ENCODE data around the gene GPR18. TPM values are rescaled to one million over a fixed set of nuclear protein-coding genes. Genes with fewer than 3 reads are reported as not detected.

Gene GPR18
- total and polyA plus RNA-seq, 3 donors from 2014 or later = 8.5 to 18.0 (median 16.6) TPM

DNA sequence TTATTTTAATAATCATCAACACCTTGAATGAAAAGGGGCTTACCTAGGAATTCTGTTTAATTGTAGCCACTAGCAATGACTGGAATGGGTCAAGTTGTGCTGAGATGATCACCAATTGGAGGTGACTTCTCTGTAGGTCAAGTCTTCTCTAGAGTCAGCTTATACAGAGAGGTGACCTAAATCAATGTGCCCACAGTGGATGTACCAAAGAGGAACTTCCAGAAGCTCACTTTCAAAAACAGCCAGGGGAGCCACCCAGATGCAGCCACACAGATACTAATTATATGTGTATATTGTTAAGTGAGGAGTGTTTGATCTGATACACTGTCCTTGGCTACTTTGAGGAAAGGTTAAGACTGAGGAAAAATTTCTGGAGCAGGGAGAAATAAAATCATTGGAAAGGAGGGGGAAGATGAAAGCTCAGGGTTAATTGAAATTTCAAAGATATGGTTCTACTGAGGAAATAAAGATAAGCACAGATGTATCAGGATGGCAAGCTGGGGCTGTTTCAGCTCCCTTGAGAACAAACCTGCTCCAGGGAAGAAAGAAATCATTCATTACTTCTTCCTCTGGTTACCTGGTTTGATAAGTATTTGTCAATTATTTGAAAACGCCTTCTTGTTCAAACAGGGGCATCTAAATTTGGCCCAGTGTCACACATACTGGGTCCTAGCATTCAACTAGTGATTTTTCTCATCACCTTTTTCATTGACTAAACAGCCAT lies 43.9 kb upstream of the GPR18 start:
- H3K27me3 ChIP-seq = no peaks in the 10 kb centered on the region
- H3K36me3 ChIP-seq (ENCODE audit: low read depth, missing control alignments) = no peaks in the 10 kb centered on the region
- H3K4me1 ChIP-seq = no peaks in the 10 kb centered on the region
- WGBS, 2 donors = 90 to 94% methylated on average over 1 of the region's 1 CpG
- TF ChIP-seq, protein P1, sequence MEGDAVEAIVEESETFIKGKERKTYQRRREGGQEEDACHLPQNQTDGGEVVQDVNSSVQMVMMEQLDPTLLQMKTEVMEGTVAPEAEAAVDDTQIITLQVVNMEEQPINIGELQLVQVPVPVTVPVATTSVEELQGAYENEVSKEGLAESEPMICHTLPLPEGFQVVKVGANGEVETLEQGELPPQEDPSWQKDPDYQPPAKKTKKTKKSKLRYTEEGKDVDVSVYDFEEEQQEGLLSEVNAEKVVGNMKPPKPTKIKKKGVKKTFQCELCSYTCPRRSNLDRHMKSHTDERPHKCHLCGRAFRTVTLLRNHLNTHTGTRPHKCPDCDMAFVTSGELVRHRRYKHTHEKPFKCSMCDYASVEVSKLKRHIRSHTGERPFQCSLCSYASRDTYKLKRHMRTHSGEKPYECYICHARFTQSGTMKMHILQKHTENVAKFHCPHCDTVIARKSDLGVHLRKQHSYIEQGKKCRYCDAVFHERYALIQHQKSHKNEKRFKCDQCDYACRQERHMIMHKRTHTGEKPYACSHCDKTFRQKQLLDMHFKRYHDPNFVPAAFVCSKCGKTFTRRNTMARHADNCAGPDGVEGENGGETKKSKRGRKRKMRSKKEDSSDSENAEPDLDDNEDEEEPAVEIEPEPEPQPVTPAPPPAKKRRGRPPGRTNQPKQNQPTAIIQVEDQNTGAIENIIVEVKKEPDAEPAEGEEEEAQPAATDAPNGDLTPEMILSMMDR (IDR thresholded peaks at IDR 0.05) = no peak
- TF ChIP-seq POLR2A (IDR thresholded peaks at IDR 0.05) = no peak
- H3K27ac ChIP-seq = no peak overlapping the region
- H3K9me3 ChIP-seq = no peaks in the 10 kb centered on the region
- no peak for DNase-seq
- intact Hi-C loops (cut with DNase I; ENCODE audit: low total_unique reads) = no loop called here
- H3K4me3 ChIP-seq = no peak overlapping the region

DNA sequence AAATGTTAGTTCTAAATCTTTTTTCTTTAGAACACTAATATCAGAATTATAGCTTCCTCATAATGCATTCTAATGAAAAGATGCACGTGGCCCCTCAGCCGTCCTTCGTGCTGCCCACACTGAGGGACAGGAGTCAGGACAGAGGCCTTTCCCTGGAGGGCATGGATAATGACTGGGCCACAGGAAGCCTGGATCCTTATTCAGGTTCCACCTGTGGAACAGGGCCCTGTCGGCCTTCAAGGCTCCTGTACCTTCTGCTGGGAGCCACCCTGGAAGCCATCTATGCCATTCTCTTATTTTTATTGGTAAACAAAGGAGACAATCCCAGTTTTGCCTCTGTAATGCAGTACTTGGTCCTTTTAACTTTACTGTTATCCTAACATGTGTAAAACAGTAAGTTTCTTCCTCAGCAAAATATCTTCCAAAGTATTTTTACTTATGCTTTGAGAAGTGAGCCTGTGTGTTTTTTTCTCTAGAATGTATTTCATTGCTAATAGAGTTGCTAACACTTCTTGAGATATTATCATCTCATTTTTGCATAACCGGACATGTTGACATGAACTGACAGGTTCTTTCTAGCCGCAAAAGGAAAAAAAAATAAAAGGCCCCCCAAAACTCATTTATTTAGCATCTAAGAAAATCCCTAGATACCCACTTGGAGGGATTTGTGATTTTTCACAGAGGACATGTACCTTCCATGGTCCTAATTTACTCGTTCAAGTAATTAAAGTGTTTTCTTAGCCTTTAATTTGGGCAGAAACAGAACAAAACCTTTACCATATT lies 43.1 kb upstream of the GPR18 start:
- no peak for DNase-seq
- no peaks in the 10 kb centered on the region for H3K4me1 ChIP-seq
- no peaks in the 10 kb centered on the region for H3K36me3 ChIP-seq (ENCODE audit: low read depth, missing control alignments)
- no peaks in the 10 kb centered on the region for H3K9me3 ChIP-seq
- intact Hi-C loops (cut with DNase I; ENCODE audit: low total_unique reads) = no loop called here
- no peaks in the 10 kb centered on the region for H3K27me3 ChIP-seq
- TF ChIP-seq, protein P1 (IDR thresholded peaks at IDR 0.05) = no peak
- no peak for TF ChIP-seq POLR2A (IDR thresholded peaks at IDR 0.05)
- H3K4me3 ChIP-seq = no peak overlapping the region
- WGBS, 2 donors = 88 to 89% methylated on average over 7 of the region's 7 CpGs
- H3K27ac ChIP-seq = no peak overlapping the region

DNA sequence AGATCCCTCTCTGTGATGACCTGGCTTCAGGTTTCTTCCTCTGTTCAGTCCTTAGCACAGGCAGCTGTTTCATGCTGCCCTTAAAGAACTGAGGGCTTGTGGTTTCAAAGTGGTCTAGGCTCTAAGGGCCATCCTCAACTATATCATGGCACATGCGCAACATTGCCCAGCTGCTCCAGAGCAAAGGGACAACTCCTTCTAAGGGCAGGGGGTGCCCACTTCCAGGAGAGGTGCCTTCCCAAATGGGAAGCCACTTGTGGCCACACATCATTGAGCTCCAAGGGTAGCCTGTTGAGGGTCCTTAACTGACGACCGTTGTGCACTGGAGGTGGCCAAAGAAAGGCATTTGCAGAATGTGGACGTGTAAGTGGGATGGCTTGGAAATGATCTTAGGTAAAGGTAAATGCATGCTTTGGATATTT lies 41.8 kb upstream of the GPR18 start:
- H3K4me3 ChIP-seq = no peak overlapping the region
- DNase-seq = no peak
- no peak overlapping the region for H3K27ac ChIP-seq
- H3K4me1 ChIP-seq = no peaks in the 10 kb centered on the region
- no peaks in the 10 kb centered on the region for H3K27me3 ChIP-seq
- 96 to 98% methylated on average over 4 of the region's 4 CpGs for WGBS, 2 donors
- intact Hi-C loops (cut with DNase I; ENCODE audit: low total_unique reads) = no loop called here
- H3K9me3 ChIP-seq = no peaks in the 10 kb centered on the region
- TF ChIP-seq, protein P1 (IDR thresholded peaks at IDR 0.05) = no peak
- no peak for TF ChIP-seq POLR2A (IDR thresholded peaks at IDR 0.05)
- no peaks in the 10 kb centered on the region for H3K36me3 ChIP-seq (ENCODE audit: low read depth, missing control alignments)

DNA sequence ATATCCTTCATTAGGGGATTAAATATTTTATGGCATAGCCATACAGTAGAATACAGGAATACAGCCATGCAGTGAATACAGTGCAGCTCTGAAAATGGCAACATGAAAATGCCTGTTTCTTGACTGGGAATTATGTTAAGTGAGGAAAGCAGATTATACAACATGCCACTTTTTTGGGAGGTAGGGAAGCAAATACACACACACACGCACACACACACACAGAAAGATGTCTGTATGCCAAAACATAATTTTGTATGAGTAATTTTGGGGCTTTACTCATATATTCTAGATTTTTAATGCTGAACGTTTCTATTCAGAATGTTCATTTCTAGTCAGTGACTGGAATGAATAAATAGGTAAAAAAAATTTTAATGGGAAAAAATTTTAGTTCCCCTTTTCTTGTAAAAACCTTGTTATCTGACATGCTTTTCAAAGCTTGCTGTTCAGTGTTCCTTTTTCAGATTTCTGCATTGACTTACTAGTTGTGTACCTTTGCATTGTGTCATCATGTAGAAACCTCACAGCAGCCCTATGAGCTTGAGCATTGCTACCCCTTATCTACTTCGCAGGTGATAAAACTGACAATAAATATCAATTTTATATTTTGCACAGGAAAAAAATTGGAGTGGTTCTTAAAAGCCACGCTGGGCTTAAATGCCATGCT lies 41.2 kb upstream of the GPR18 start:
- H3K27me3 ChIP-seq = no peaks in the 10 kb centered on the region
- TF ChIP-seq, protein P1 (IDR thresholded peaks at IDR 0.05) = no peak
- TF ChIP-seq POLR2A (IDR thresholded peaks at IDR 0.05) = no peak
- no peak overlapping the region for H3K27ac ChIP-seq
- DNase-seq = no peak
- H3K4me1 ChIP-seq = no peaks in the 10 kb centered on the region
- intact Hi-C loops (cut with DNase I; ENCODE audit: low total_unique reads) = no loop called here
- 81 to 85% methylated on average over 4 of the region's 4 CpGs for WGBS, 2 donors
- no peak overlapping the region for H3K4me3 ChIP-seq
- H3K9me3 ChIP-seq = no peaks in the 10 kb centered on the region
- no peaks in the 10 kb centered on the region for H3K36me3 ChIP-seq (ENCODE audit: low read depth, missing control alignments)
